Panc1 (cell line): ENCODE measurements around the gene FAM131B.

Experiments used
- POLR2AphosphoS5 ChIP-seq: IDR thresholded peaks from 2 replicates; pipeline ENCODE4 v1.6.1; 2012; ENCODE audit warnings: mild to moderate bottlenecking, low read depth, low read length, moderate library complexity
- REST ChIP-seq, 2 experiments: IDR thresholded peaks; 2 replicates each; pipeline ENCODE4 v1.6.1; 2011 to 2012; ENCODE audit warnings: low read depth in 2 of 2, control low read depth in 1 of 2, low read length in 1 of 2, mild to moderate bottlenecking in 1 of 2, moderate library complexity in 1 of 2; ENCODE audit not compliant: insufficient read depth in 1 of 2
- TCF7L2 ChIP-seq: IDR thresholded peaks from 2 replicates; pipeline ENCODE4 v1.6.1; 2011; ENCODE audit warnings: mild to moderate bottlenecking, low read depth, low read length, inconsistent platforms
- TF ChIP-seq, protein P1 (sequence below): fragments of 450-650 bp; IDR thresholded peaks from 2 replicates; pipeline ENCODE4 v1.5.1; 2017; ENCODE audit warnings: mild to moderate bottlenecking

GRCh38 chr7:143347950-143348349 is 14.6 kb downstream of the FAM131B start:
- TF ChIP-seq, protein P1, sequence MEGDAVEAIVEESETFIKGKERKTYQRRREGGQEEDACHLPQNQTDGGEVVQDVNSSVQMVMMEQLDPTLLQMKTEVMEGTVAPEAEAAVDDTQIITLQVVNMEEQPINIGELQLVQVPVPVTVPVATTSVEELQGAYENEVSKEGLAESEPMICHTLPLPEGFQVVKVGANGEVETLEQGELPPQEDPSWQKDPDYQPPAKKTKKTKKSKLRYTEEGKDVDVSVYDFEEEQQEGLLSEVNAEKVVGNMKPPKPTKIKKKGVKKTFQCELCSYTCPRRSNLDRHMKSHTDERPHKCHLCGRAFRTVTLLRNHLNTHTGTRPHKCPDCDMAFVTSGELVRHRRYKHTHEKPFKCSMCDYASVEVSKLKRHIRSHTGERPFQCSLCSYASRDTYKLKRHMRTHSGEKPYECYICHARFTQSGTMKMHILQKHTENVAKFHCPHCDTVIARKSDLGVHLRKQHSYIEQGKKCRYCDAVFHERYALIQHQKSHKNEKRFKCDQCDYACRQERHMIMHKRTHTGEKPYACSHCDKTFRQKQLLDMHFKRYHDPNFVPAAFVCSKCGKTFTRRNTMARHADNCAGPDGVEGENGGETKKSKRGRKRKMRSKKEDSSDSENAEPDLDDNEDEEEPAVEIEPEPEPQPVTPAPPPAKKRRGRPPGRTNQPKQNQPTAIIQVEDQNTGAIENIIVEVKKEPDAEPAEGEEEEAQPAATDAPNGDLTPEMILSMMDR: no peak
- no peak for TF ChIP-seq TCF7L2
- TF ChIP-seq POLR2AphosphoS5: no peak
- no peak for TF ChIP-seq REST (IDR thresholded peaks at IDR 0.05; ENCODE audit: insufficient read depth in 1 of 2, low read depth in 2 of 2, low read length in 1 of 2)
